ENCODE measurements around the gene ZFPM1.
"Not testable (repeated sequence)": the region's sequence is repeated elsewhere in the genome, so short reads cannot be mapped to it uniquely, and the experiment has no call there.

Gene ZFPM1

DNA sequence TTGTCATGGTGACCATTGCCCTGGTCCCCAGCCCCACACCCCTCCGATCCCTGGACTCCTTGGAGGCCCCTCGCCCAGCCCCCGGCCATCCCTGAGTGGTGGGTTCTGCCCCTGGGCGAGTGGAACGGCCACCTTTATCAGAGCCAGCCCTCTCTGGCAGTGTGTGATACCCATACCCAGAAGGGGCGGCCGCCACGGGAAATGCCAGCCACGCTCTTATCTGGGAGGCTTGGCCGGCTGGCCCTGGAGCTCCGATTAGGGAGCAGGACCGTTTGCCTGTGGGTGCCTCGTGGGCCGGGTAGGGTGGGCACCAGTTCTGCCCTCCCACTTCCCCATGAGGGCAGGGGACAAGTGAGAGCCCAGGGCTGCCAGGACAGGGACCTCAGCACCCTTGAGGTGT lies 58.8 kb downstream of the ZFPM1 start:
- DNase-seq (ENCODE audit: low read depth in 2 of 2), result no peak

GRCh38 chr16:88512728-88513696 lies 59.9 kb downstream of the ZFPM1 start:
- no peak for DNase-seq (ENCODE audit: low read depth in 2 of 2)

GRCh38 chr16:88514070-88514469 lies 61.0 kb downstream of the ZFPM1 start:
- no peak for DNase-seq (ENCODE audit: low read depth in 2 of 2)

DNA sequence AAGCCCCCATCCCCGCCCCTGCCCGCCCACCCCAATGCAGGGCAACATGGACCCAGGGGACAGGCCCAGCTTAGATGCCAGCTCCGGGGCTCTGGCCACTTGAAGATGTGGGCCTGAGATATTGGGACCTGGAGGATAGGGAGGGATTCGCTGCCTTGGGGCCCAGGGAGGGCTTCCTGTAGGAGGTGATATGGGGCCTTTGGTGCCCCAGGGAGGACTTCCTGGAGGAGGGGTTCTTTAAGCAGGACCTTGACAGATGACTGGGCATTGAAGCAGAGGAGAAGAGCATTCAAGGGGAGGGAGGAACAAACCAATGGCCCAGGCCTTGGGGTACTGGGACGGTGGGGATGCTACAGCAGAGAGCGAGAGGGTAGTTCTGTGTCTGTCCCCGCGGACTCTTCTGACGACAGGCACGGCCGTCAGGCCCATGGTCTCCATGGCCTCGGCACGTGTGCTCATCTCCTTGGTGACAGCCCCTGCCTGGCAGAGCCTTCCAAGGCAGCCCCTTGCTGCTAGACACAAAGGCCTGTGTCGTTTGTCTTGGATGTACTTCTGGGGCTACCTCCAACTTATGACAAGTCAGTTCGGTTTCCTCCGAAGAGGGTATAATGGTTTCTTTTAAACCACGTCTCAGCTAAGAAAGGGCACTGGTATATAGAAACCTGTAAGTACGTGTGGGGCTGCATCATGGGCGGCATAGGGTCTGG lies 61.6 kb downstream of the ZFPM1 start:
- no peak for DNase-seq (ENCODE audit: low read depth in 2 of 2)

DNA sequence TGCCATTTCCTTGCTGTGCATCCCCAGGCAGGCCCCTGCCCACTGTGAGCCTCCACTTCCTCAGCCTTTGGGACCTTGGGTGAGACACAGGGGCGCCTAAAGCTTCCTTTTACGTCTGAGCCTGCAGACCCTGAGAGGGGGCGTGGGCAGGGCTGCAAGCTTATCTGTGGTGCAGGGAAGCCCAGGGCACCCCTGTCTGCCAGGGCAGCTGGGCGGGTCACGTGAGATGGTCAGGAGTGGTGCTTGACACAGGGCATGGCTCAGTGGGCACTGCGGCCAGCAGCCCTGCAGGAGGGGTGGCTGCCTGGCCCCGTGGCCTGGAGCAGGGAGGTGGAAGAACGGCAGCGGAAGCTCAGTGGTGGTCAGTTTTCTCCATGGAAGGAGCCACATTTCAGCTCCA lies 62.3 kb downstream of the ZFPM1 start:
- no peak for DNase-seq (ENCODE audit: low read depth in 2 of 2)

GRCh38 chr16:88515925-88516594 lies 63.0 kb downstream of the ZFPM1 start:
- no peak for DNase-seq (ENCODE audit: low read depth in 2 of 2)

GRCh38 chr16:88516601-88517061 lies 63.6 kb downstream of the ZFPM1 start:
- DNase-seq (ENCODE audit: low read depth in 2 of 2), result no peak

GRCh38 chr16:88517208-88517774 lies 64.2 kb downstream of the ZFPM1 start:
- DNase-seq (ENCODE audit: low read depth in 2 of 2), result not testable (repeated sequence)

GRCh38 chr16:88518411-88519111 lies 65.5 kb downstream of the ZFPM1 start:
- not testable (repeated sequence) for DNase-seq (ENCODE audit: low read depth in 2 of 2)

GRCh38 chr16:88519240-88519639 lies 66.2 kb downstream of the ZFPM1 start:
- DNase-seq (ENCODE audit: low read depth in 2 of 2), result no peak

- no peak for DNase-seq (ENCODE audit: low read depth in 2 of 2)
Observed at GRCh38 chr16:88519938-88520653, 67.0 kb downstream of the ZFPM1 start.

GRCh38 chr16:88521674-88522073 lies 68.6 kb downstream of the ZFPM1 start:
- DNase-seq (ENCODE audit: low read depth in 2 of 2), result no peak

- no peak for DNase-seq (ENCODE audit: low read depth in 2 of 2)
Observed at GRCh38 chr16:88522276-88522949, 69.3 kb downstream of the ZFPM1 start.

DNA sequence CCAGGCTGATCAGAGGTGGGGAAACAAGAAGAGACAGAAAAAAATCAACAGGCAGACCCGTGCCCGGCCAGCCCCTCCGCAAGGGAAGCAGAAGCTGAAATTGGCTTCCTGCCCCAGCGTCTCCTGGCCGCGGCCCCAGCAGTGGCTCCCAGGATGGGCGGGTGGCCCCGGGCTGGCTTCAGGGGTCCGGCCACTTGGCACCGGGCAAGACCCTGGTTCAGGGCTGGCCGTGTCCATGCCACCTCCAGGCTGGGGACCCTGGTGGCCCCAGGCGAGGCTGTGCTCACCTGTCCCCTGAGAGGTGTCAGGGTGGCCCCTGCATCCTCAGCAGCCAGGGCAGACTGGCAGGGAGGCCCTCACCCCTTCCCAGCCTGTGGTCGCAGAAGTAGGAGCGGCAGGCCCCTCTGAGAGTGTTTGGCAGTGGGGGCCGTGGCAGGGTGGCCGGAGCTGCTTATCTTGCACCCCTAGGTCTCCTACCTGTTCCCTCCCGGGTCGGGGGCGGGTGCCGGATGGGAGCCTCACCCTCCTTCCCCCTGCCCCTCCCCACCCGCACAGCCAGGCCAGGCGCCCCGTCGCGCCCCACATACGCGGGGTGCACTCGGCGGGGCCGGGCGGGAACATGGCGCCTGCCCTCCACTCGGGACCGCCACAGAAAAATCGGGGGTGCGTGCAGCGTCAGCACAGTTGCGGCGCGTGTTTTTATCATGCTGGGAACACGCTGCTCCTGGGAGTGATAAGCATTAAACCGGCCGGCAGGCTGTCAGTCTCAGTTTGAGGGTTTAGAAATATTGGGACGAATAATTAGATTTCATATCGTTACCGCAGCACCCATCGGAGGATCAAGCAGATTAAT lies 70.5 kb downstream of the ZFPM1 start:
- no peak for DNase-seq (ENCODE audit: low read depth in 2 of 2)

- DNase-seq (ENCODE audit: low read depth in 2 of 2), result no peak
Observed at GRCh38 chr16:88524274-88524972, 71.3 kb downstream of the ZFPM1 start.

DNA sequence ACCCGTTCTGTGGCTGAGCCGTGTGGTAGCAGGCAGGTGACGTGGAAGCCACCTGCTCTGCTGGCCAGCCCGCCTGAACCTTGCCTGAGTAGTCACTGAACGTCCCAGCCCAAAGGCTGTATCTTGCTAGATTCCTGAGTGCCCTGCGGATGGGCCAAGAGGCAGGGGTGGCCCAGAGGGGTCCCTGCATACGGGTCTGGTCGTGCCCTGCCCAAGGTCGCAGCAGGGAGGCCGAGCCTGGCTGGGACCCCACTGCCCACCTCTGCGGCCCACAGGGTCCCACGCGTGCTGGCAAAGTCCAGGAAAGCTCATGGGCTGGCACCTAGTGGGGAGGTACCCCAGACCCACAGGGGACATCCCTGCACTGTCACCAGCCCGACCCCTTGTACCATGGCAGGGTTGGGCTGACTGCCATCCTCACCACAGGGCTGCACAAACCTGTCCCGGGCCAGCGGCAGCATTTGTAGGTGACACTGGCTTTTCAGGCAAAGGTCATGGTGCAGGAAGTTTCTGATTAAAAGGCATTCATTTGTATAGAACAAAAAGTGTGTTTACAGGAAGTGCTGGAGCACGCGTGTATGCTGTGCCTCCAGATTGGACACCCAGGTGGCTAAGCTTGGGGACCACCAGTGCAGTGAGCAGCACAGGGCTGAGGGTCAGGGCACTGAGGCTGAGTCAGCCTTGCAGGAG lies 72.0 kb downstream of the ZFPM1 start:
- no peak for DNase-seq (ENCODE audit: low read depth in 2 of 2)

DNA sequence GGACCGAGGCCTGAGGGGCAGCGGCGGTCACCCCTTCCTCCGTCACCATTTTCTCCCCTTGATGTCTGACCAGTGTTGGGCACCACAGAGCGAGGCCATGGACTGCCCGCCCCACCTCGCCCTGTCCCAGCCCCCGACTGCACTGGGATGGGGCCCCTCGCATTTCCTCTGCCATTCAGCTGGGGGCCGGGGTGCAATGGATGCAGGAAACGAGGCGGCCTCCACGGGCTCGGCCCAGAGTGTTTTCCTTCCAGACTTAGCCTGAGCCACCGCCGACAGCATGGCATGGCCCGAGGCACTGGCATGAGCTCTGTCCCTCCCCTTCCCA lies 72.5 kb downstream of the ZFPM1 start:
- DNase-seq (ENCODE audit: low read depth in 2 of 2), result no peak
